ENCODE data around the gene LTBP1. TPM values are rescaled to one million over a fixed set of nuclear protein-coding genes. Genes with fewer than 3 reads are reported as not detected.

LTBP1 gene
- total and polyA plus RNA-seq, 2 donors (not counting 1 experiment from before 2014, with no cell fraction given) = 0.69 TPM; not detected in 1

DNA sequence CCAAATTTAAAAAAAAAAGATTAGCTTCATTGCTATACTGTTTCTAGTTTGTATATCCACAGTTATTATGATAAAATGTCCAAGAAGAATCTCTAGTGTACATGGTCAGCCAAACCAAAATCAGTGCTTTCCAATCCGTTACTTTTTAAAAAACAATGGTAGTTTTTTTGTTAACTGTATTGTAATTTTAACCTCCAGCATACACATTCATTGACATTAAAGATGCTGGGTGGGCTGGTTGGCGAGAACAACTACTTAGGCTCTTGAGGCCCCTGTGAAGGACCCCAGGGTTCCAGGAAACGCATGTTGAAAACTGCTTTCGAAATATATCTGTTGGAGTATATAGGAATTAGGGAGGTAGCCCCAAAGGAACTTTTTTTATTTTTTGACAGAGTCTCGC lies 422.4 kb downstream of the LTBP1 start:
- no peak for DNase-seq
- Mint-ChIP-seq H3K9me3 (ENCODE audit: insufficient read depth) (no peaks in the 10 kb centered on the region), H3K27me3 (peaks cover 7% of the 10 kb centered on the region), H3K4me3 (no peak overlapping the region), H3K4me1 (no peaks in the 10 kb centered on the region), H3K27ac (no peak overlapping the region)
- Histone ChIP-seq H3K36me3 (replicated peaks in 1 of 2; ENCODE audit: control extremely low read depth in 1 of 2, control insufficient read depth in 1 of 2, extremely low read depth in 1 of 2, insufficient read depth in 2 of 2, low read length in 1 of 2) (no peaks in the 10 kb centered on the region), H3K79me2 (ENCODE audit: control insufficient read depth, insufficient read depth, low read length) (no peaks in the 10 kb centered on the region), H2AFZ (ENCODE audit: insufficient read depth, low read depth, low read length, poor library complexity, severe bottlenecking) (no peak overlapping the region), H3K4me3 (ENCODE audit: control extremely low read depth in 1 of 5, extremely low read depth in 1 of 5, insufficient read depth in 1 of 5, low read depth in 2 of 5, low read length in 4 of 5) (no peak overlapping the region), H3K4me1 (ENCODE audit: control insufficient read depth in 2 of 2, insufficient read depth in 2 of 2, low read length in 2 of 2) (no peaks in the 10 kb centered on the region), H3K27me3 (replicated peaks in 1 of 4; ENCODE audit: control extremely low read depth in 1 of 4, control insufficient read depth in 3 of 4, insufficient read depth in 4 of 4, low read length in 3 of 4) (no peaks in the 10 kb centered on the region), H3K9me3 (ENCODE audit: control extremely low read depth in 1 of 3, control insufficient read depth in 2 of 3, insufficient read depth in 1 of 3, low read length in 2 of 3) (no peaks in the 10 kb centered on the region), H3K9ac (ENCODE audit: low read length) (no peak overlapping the region), H3K27ac (ENCODE audit: low read length in 2 of 2) (no peak overlapping the region), H4K20me1 (ENCODE audit: control insufficient read depth, insufficient read depth, low read length, poor library complexity, severe bottlenecking) (no peaks in the 10 kb centered on the region), H3K4me2 (replicated peaks; ENCODE audit: low read depth, low read length, poor library complexity, severe bottlenecking) (no peak overlapping the region)
- ATAC-seq (ENCODE audit: low read depth) = no peak
- POLR2A ChIA-PET = no interaction called here
- 100% methylated on average over 3 of the region's 5 CpGs for WGBS (ENCODE audit: insufficient coverage)
- CTCF ChIA-PET = no interaction called here
- TF ChIP-seq, protein P1, sequence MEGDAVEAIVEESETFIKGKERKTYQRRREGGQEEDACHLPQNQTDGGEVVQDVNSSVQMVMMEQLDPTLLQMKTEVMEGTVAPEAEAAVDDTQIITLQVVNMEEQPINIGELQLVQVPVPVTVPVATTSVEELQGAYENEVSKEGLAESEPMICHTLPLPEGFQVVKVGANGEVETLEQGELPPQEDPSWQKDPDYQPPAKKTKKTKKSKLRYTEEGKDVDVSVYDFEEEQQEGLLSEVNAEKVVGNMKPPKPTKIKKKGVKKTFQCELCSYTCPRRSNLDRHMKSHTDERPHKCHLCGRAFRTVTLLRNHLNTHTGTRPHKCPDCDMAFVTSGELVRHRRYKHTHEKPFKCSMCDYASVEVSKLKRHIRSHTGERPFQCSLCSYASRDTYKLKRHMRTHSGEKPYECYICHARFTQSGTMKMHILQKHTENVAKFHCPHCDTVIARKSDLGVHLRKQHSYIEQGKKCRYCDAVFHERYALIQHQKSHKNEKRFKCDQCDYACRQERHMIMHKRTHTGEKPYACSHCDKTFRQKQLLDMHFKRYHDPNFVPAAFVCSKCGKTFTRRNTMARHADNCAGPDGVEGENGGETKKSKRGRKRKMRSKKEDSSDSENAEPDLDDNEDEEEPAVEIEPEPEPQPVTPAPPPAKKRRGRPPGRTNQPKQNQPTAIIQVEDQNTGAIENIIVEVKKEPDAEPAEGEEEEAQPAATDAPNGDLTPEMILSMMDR (IDR thresholded peaks at IDR 0.05) = no peak
- TF ChIP-seq EZH2 (IDR thresholded peaks at IDR 0.05; ENCODE audit: borderline replicate concordance, insufficient read depth, low read depth, low read length, poor library complexity, severe bottlenecking) = no peak
- intact Hi-C loops (cut with micrococcal nuclease) = no loop called here

DNA sequence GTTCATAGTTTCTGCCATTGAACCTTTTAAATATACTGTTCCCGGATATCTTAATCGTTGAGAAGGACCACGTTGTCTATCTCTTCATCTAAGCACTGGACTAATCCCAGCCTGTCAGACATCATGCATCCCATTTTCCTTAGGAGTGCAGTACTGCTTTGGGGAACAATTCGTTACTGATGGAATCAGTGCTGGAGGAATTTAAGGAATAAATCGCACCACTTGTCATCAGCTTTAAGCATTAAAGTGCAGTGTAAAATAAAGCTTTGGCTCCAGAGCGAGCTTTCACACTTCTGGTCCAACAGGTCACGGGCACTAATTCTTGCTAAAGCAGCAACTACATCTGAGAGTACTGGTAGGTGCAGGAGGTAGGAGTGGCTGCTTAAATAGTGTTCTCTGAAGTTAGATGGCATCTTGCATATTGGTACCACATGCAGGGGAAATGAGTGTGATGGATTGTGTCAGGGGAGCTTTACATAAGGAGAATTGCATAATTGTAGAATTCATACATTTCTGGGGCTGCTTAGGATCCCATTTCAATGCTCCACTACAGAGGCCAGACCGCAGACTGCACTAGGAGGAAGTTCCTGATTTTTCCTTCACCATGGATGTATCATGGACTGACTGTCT lies 424.0 kb downstream of the LTBP1 start:
- no peak for TF ChIP-seq EZH2 (IDR thresholded peaks at IDR 0.05; ENCODE audit: borderline replicate concordance, insufficient read depth, low read depth, low read length, poor library complexity, severe bottlenecking)
- TF ChIP-seq, protein P1 (IDR thresholded peaks at IDR 0.05) = no peak
- H3K4me1 ChIP-seq (ENCODE audit: control insufficient read depth in 2 of 2, insufficient read depth in 2 of 2, low read length in 2 of 2) = no peaks in the 10 kb centered on the region
- no peak overlapping the region for H3K27ac Mint-ChIP-seq
- H3K4me2 ChIP-seq (replicated peaks; ENCODE audit: low read depth, low read length, poor library complexity, severe bottlenecking) = no peak overlapping the region
- ChIA-PET CTCF (interaction anchor here (0.5 kb wide), 1 partner anchor 950 kb away, joined by 3 read pairs; no protein-coding TSS in a partner anchor), POLR2A (no interaction called here)
- no peaks in the 10 kb centered on the region for H3K27me3 ChIP-seq (replicated peaks in 1 of 4; ENCODE audit: control extremely low read depth in 1 of 4, control insufficient read depth in 3 of 4, insufficient read depth in 4 of 4, low read length in 3 of 4)
- H3K9me3 ChIP-seq (ENCODE audit: control extremely low read depth in 1 of 3, control insufficient read depth in 2 of 3, insufficient read depth in 1 of 3, low read length in 2 of 3) = no peaks in the 10 kb centered on the region
- H3K4me3 Mint-ChIP-seq = no peak overlapping the region
- no peak overlapping the region for H2AFZ ChIP-seq (ENCODE audit: insufficient read depth, low read depth, low read length, poor library complexity, severe bottlenecking)
- no peak overlapping the region for H3K4me3 ChIP-seq (ENCODE audit: control extremely low read depth in 1 of 5, extremely low read depth in 1 of 5, insufficient read depth in 1 of 5, low read depth in 2 of 5, low read length in 4 of 5)
- no peaks in the 10 kb centered on the region for H3K9me3 Mint-ChIP-seq (ENCODE audit: insufficient read depth)
- no peaks in the 10 kb centered on the region for H3K79me2 ChIP-seq (ENCODE audit: control insufficient read depth, insufficient read depth, low read length)
- ATAC-seq (ENCODE audit: low read depth) (no peak), DNase-seq (no peak)
- H4K20me1 ChIP-seq (ENCODE audit: control insufficient read depth, insufficient read depth, low read length, poor library complexity, severe bottlenecking) = no peaks in the 10 kb centered on the region
- H3K9ac ChIP-seq (ENCODE audit: low read length) = no peak overlapping the region
- H3K36me3 ChIP-seq (replicated peaks in 1 of 2; ENCODE audit: control extremely low read depth in 1 of 2, control insufficient read depth in 1 of 2, extremely low read depth in 1 of 2, insufficient read depth in 2 of 2, low read length in 1 of 2) = no peaks in the 10 kb centered on the region
- no peaks in the 10 kb centered on the region for H3K4me1 Mint-ChIP-seq
- H3K27ac ChIP-seq (ENCODE audit: low read length in 2 of 2) = no peak overlapping the region
- intact Hi-C loops (cut with micrococcal nuclease) = no loop called here
- no peaks in the 10 kb centered on the region for H3K27me3 Mint-ChIP-seq
- 96% methylated on average over 5 of the region's 8 CpGs for WGBS (ENCODE audit: insufficient coverage)
